Stimulated activated naive B cell treated with anti-CD40 and anti-IgM and Interleukin-4, amounts not matched to agents 10 μg/mL and 1 μg/mL and 100 μg/mL, for 72 hours (primary cell): ENCODE results near the gene ACADVL.

Experiments
- ATAC-seq, 2 donors: fragments of 150-1000 bp; cut with Tn5 transposase; replicated peaks; 2 replicates each; pipeline ENCODE4 v1.10.0; 2021; ENCODE audit warnings: moderate library complexity in 1 of 2
- DNase-seq: peaks from one replicate; pipeline ENCODE4 v3.0.0; 2021
- H3K27ac Mint-ChIP-seq: one replicate; pipeline ENCODE4 v1.8.0; 2022; ENCODE audit warnings: mild to moderate bottlenecking, mixed read lengths
- H3K27me3 Mint-ChIP-seq, 2 donors: one replicate each; pipeline ENCODE4 v1.8.0; 2022; ENCODE audit warnings: mixed read lengths in 2 of 2
- H3K36me3 Mint-ChIP-seq, 2 donors: one replicate each; pipeline ENCODE4 v1.8.0; 2022; ENCODE audit warnings: mixed read lengths in 2 of 2, mild to moderate bottlenecking in 1 of 2
- H3K4me1 Mint-ChIP-seq, 2 donors: one replicate each; pipeline ENCODE4 v1.8.0; 2022; ENCODE audit warnings: mixed read lengths in 2 of 2, mild to moderate bottlenecking in 1 of 2
- H3K4me3 Mint-ChIP-seq, 2 donors: one replicate each; pipeline ENCODE4 v1.8.0; 2022; ENCODE audit warnings: mild to moderate bottlenecking in 2 of 2, mixed read lengths in 2 of 2, moderate library complexity in 1 of 2
- H3K9me3 Mint-ChIP-seq, 2 donors: one replicate each; pipeline ENCODE4 v1.8.0; 2022; ENCODE audit warnings: mixed read lengths in 2 of 2, mild to moderate bottlenecking in 1 of 2

ACADVL gene

GRCh38 chr17:7204828-7205461 lies 14.8 kb upstream of the ACADVL start:
- H3K27me3 Mint-ChIP-seq = peaks cover 0 to 2% of the 10 kb centered on the region in 2 donors
- ATAC-seq = peak; percentile 93 to 95
- no peaks in the 10 kb centered on the region for H3K9me3 Mint-ChIP-seq
- peak overlapping the region; percentile 88 to 91 for H3K4me3 Mint-ChIP-seq
- H3K36me3 Mint-ChIP-seq = peaks cover 0 to 3% of the 10 kb centered on the region in 2 donors
- DNase-seq = peak; percentile 92
- peaks cover 22 to 26% of the 10 kb centered on the region in 2 donors for H3K4me1 Mint-ChIP-seq
- H3K27ac Mint-ChIP-seq = peak overlapping the region; percentile 97

GRCh38 chr17:7205561-7205960 lies 14.2 kb upstream of the ACADVL start:
- Mint-ChIP-seq H3K27me3 (peaks cover 0 to 8% of the 10 kb centered on the region in 2 donors), H3K27ac (peak overlapping the region; percentile 97), H3K36me3 (peaks cover 0 to 3% of the 10 kb centered on the region in 2 donors), H3K4me1 (peaks cover 22 to 26% of the 10 kb centered on the region in 2 donors), H3K9me3 (no peaks in the 10 kb centered on the region), H3K4me3 (peak overlapping the region; percentile 88 to 91)
- no peak for ATAC-seq
- no peak for DNase-seq

- peak overlapping the region; percentile 9 for H3K27ac Mint-ChIP-seq
- H3K36me3 Mint-ChIP-seq = peaks cover 0 to 3% of the 10 kb centered on the region in 2 donors
- peaks cover 26% of the 10 kb centered on the region in 2 donors for H3K4me1 Mint-ChIP-seq
- DNase-seq = no peak
- H3K4me3 Mint-ChIP-seq = no peak overlapping the region
- ATAC-seq = no peak
- peaks cover 0 to 17% of the 10 kb centered on the region in 2 donors for H3K27me3 Mint-ChIP-seq
- H3K9me3 Mint-ChIP-seq = no peaks in the 10 kb centered on the region
These were observed 12.4 kb upstream of the ACADVL start for GRCh38 chr17:7207120-7208001.

GRCh38 chr17:7208027-7208571 lies 11.6 kb upstream of the ACADVL start:
- Mint-ChIP-seq H3K27me3 (peaks cover 0 to 18% of the 10 kb centered on the region in 2 donors), H3K4me1 (peaks cover 26% of the 10 kb centered on the region in 2 donors), H3K9me3 (no peaks in the 10 kb centered on the region), H3K27ac (no peak overlapping the region), H3K4me3 (no peak overlapping the region), H3K36me3 (peaks cover 0 to 3% of the 10 kb centered on the region in 2 donors)
- DNase-seq (no peak), ATAC-seq (no peak)

- Mint-ChIP-seq H3K4me1 (peaks cover 32% of the 10 kb centered on the region in 2 donors), H3K4me3 (no peak overlapping the region), H3K36me3 (peaks cover 0 to 3% of the 10 kb centered on the region in 2 donors), H3K27ac (no peak overlapping the region), H3K27me3 (peaks cover 0 to 24% of the 10 kb centered on the region in 2 donors), H3K9me3 (no peaks in the 10 kb centered on the region)
- no peak for DNase-seq
- no peak for ATAC-seq
These were observed 10.8 kb upstream of the ACADVL start for GRCh38 chr17:7208754-7209460.

GRCh38 chr17:7211491-7212273 lies 8.1 kb upstream of the ACADVL start:
- peaks cover 31 to 35% of the 10 kb centered on the region in 2 donors for H3K4me1 Mint-ChIP-seq
- no peak overlapping the region for H3K27ac Mint-ChIP-seq
- H3K27me3 Mint-ChIP-seq = peaks cover 0 to 24% of the 10 kb centered on the region in 2 donors
- H3K36me3 Mint-ChIP-seq = no peaks in the 10 kb centered on the region
- ATAC-seq (no peak), DNase-seq (no peak)
- H3K4me3 Mint-ChIP-seq = no peak overlapping the region
- H3K9me3 Mint-ChIP-seq = no peaks in the 10 kb centered on the region

GRCh38 chr17:7213895-7214299 lies 5.8 kb upstream of the ACADVL start:
- Mint-ChIP-seq H3K27ac (peak overlapping the region; percentile 97), H3K36me3 (no peaks in the 10 kb centered on the region), H3K4me1 (peaks cover 45 to 51% of the 10 kb centered on the region in 2 donors), H3K9me3 (no peaks in the 10 kb centered on the region), H3K4me3 (peak overlapping the region; percentile 86 to 97), H3K27me3 (peaks cover 0 to 24% of the 10 kb centered on the region in 2 donors)
- DNase-seq = no peak
- peak; percentile 8 to 12 for ATAC-seq

- ATAC-seq (peak; percentile 77 to 87), DNase-seq (peak; percentile 99)
- Mint-ChIP-seq H3K4me1 (peaks cover 49 to 58% of the 10 kb centered on the region in 2 donors), H3K9me3 (no peaks in the 10 kb centered on the region), H3K4me3 (peak overlapping the region; percentile 86 to 97), H3K27ac (peak overlapping the region; percentile 97), H3K27me3 (peaks cover 0 to 24% of the 10 kb centered on the region in 2 donors), H3K36me3 (no peaks in the 10 kb centered on the region)
These were observed 5.2 kb upstream of the ACADVL start for GRCh38 chr17:7214300-7215135.

GRCh38 chr17:7215136-7215638 lies 4.6 kb upstream of the ACADVL start:
- peak overlapping the region; percentile 97 for H3K27ac Mint-ChIP-seq
- no peaks in the 10 kb centered on the region for H3K9me3 Mint-ChIP-seq

GRCh38 chr17:7215652-7216180 lies 4.0 kb upstream of the ACADVL start:
- no peak for ATAC-seq
- no peak overlapping the region for H3K27ac Mint-ChIP-seq
- H3K36me3 Mint-ChIP-seq = peaks cover 2 to 5% of the 10 kb centered on the region in 2 donors
- H3K4me1 Mint-ChIP-seq = peaks cover 58 to 67% of the 10 kb centered on the region in 2 donors
- peak overlapping the region in 1 of 2 donors; percentile 23 for H3K4me3 Mint-ChIP-seq
- no peak for DNase-seq
- no peaks in the 10 kb centered on the region for H3K9me3 Mint-ChIP-seq
- peaks cover 0 to 14% of the 10 kb centered on the region in 2 donors for H3K27me3 Mint-ChIP-seq

More at GRCh38 chr17:7215136-7215638, 4.6 kb upstream of the ACADVL start:
- DNase-seq = no peak
- Mint-ChIP-seq H3K4me3 (peak overlapping the region; percentile 86 to 97), H3K36me3 (peaks cover 0 to 2% of the 10 kb centered on the region in 2 donors), H3K4me1 (peaks cover 53 to 61% of the 10 kb centered on the region in 2 donors), H3K27me3 (peaks cover 0 to 20% of the 10 kb centered on the region in 2 donors)
- ATAC-seq = no peak

GRCh38 chr17:7216242-7217112 lies 3.3 kb upstream of the ACADVL start:
- ATAC-seq (no peak), DNase-seq (no peak)
- Mint-ChIP-seq H3K27ac (no peak overlapping the region), H3K36me3 (peaks cover 10 to 13% of the 10 kb centered on the region in 2 donors), H3K27me3 (peaks cover 0 to 13% of the 10 kb centered on the region in 2 donors), H3K9me3 (no peaks in the 10 kb centered on the region), H3K4me1 (peaks cover 65 to 74% of the 10 kb centered on the region in 2 donors), H3K4me3 (peak overlapping the region; percentile 23 to 38)
